Measurements from ENCODE around the gene CASK. TPM values are rescaled to one million over a fixed set of nuclear protein-coding genes. Genes with fewer than 3 reads are reported as not detected.

Gene CASK
- total and polyA plus RNA-seq, 2 donors from 2014 or later, result 15.9 to 58.9 TPM

GRCh38 chrX:41559235-41560052 is 363.9 kb downstream of the CASK start:
- no peak for FAIRE-seq
- Histone ChIP-seq H3K9me3 (ENCODE audit: control insufficient read depth in 2 of 3, insufficient read depth in 1 of 3, low read length in 3 of 3) (no peaks in the 10 kb centered on the region), H3K27me3 (ENCODE audit: control insufficient read depth, insufficient read depth, low read length) (peaks cover 4% of the 10 kb centered on the region), H3K4me3 (ENCODE audit: low read length in 3 of 3) (no peak overlapping the region), H3K4me1 (ENCODE audit: control insufficient read depth in 2 of 3, insufficient read depth in 2 of 3, low read depth in 1 of 3, low read length in 3 of 3) (no peaks in the 10 kb centered on the region), H3K36me3 (ENCODE audit: control insufficient read depth in 2 of 3, insufficient read depth in 3 of 3, low read length in 3 of 3) (no peaks in the 10 kb centered on the region), H3K9ac (ENCODE audit: low read length in 3 of 3) (no peak overlapping the region), H3K27ac (ENCODE audit: low read depth in 2 of 2, low read length in 2 of 2) (no peak overlapping the region)
- peak in 4 of 5 donors; percentile 15 to 55 (median 26) for DNase-seq
- intact Hi-C loops (cut with DNase I), result no loop called here
- TF ChIP-seq CTCF (IDR thresholded peaks at IDR 0.05; ENCODE audit: borderline replicate concordance, extremely low read depth, insufficient read depth), result no peak

GRCh38 chrX:41558531-41558930 is 364.8 kb downstream of the CASK start:
- peak; percentile 91 for FAIRE-seq
- no peak for TF ChIP-seq CTCF (IDR thresholded peaks at IDR 0.05; ENCODE audit: borderline replicate concordance, extremely low read depth, insufficient read depth)
- no peaks in the 10 kb centered on the region for H3K4me1 ChIP-seq (ENCODE audit: control insufficient read depth in 2 of 3, insufficient read depth in 2 of 3, low read depth in 1 of 3, low read length in 3 of 3)
- no peak overlapping the region for H3K4me3 ChIP-seq (ENCODE audit: low read length in 3 of 3)
- H3K27ac ChIP-seq (ENCODE audit: low read depth in 2 of 2, low read length in 2 of 2), result no peak overlapping the region
- no peaks in the 10 kb centered on the region for H3K9me3 ChIP-seq (ENCODE audit: control insufficient read depth in 2 of 3, insufficient read depth in 1 of 3, low read length in 3 of 3)
- intact Hi-C loops (cut with DNase I), result no loop called here
- peak in 2 of 5 donors; percentile 9 to 10 for DNase-seq
- no peak overlapping the region for H3K9ac ChIP-seq (ENCODE audit: low read length in 3 of 3)
- no peaks in the 10 kb centered on the region for H3K36me3 ChIP-seq (ENCODE audit: control insufficient read depth in 2 of 3, insufficient read depth in 3 of 3, low read length in 3 of 3)
- peaks cover 4% of the 10 kb centered on the region for H3K27me3 ChIP-seq (ENCODE audit: control insufficient read depth, insufficient read depth, low read length)

GRCh38 chrX:41556958-41557357 is 366.4 kb downstream of the CASK start:
- no peak overlapping the region for H3K9ac ChIP-seq (ENCODE audit: low read length in 3 of 3)
- H3K9me3 ChIP-seq (ENCODE audit: control insufficient read depth in 2 of 3, insufficient read depth in 1 of 3, low read length in 3 of 3), result no peaks in the 10 kb centered on the region
- no peak overlapping the region for H3K4me3 ChIP-seq (ENCODE audit: low read length in 3 of 3)
- no peak overlapping the region for H3K27ac ChIP-seq (ENCODE audit: low read depth in 2 of 2, low read length in 2 of 2)
- no peaks in the 10 kb centered on the region for H3K4me1 ChIP-seq (ENCODE audit: control insufficient read depth in 2 of 3, insufficient read depth in 2 of 3, low read depth in 1 of 3, low read length in 3 of 3)
- intact Hi-C loops (cut with DNase I), result no loop called here
- TF ChIP-seq CTCF (IDR thresholded peaks at IDR 0.05; ENCODE audit: borderline replicate concordance, extremely low read depth, insufficient read depth), result no peak
- peaks cover 4% of the 10 kb centered on the region for H3K27me3 ChIP-seq (ENCODE audit: control insufficient read depth, insufficient read depth, low read length)
- DNase-seq, result no peak
- FAIRE-seq, result no peak
- H3K36me3 ChIP-seq (ENCODE audit: control insufficient read depth in 2 of 3, insufficient read depth in 3 of 3, low read length in 3 of 3), result no peaks in the 10 kb centered on the region

Measured in kidney (tissue), 14 donors.